NCI-H510A (cell line): ENCODE results near the gene POLE.
"Not testable (repeated sequence)": the region's sequence is repeated elsewhere in the genome, so short reads cannot be mapped to it uniquely, and the experiment has no call there.

Experiments used
- DNase-seq: peaks from one replicate; lab custom pipeline; 2025; lab: John Stamatoyannopoulos, UW

POLE gene

DNA sequence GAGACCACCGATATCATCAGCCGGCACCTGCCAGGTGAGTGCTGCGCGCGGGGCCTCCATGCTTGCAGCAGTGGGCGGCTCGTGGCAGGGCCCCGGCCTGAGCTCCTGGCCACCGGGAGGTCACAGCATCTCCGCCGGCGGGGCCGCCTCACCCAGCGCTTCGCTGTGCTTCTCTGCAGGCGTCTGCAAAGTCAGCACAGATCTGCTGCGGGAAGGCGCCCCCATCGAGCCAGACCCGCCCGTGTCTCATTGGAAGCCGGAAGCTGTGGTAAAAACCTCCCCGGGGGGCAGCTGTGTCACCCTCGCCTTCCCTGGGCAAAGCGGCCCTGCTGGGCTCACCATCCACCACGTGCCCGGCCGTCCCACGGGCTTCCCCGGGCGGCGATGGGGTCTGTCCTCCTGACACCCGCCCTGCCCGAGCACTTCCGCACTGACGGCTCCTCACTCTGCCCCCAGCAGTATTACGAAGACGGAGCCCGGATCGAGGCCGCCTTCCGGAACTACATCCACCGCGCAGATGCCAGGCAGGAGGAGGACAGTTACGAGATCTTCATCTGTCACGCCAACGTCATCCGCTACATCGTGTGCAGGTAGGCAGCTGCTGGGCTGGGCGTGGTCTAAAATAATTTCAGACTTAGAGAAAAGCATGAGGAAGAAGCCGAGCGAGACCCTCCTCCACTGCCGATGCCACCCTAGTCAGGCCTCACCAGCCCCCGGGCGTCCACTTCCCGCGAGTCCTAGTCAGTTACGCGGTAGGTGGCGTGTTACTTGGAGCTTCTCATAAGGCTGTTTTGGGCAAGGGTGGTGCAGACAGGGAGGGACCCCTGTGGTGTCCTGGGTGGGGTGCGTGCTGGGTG, 30.6 kb upstream of the POLE start:
- DNase-seq: no peak

DNA sequence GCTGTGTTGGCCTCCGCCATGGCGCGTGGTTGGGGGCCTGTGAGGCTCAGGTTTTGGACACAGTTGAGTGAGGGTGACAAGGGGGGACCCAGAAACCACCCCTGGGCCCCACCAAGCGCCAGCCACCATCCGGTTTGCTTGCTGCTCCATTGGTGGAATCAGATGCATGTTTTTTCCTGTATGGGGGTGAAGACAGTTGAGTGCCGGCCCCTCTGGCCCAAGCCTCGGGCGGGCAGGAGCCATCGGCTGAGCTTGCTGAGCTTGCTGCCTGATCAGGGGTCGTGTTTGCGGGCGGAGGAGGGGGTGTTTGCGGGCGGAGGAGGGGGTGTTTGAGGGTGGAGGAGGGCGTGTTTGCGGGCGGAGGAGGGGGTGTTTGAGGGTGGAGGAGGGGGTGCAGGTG, 29.9 kb upstream of the POLE start:
- no peak for DNase-seq

DNA sequence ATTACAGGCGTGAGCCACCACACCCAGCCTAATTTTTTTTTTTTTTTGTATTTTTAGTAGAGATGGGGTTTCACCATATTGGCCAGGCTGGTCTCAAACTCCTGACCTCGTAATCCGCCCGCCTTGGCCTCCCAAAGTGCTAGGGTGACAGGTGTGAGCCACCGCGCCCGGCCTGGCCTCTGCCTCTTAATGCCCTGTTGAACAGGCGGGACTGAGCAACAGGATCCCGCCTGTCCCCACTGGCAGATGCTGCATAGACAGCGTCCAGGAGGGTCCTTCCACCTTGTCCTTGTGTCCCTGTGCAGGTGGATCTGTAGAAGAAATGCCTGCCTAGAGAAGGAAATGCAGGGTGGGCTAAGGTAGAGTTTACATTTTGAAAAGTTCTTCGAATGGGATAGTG, 29.2 kb upstream of the POLE start:
- DNase-seq: no peak

DNA sequence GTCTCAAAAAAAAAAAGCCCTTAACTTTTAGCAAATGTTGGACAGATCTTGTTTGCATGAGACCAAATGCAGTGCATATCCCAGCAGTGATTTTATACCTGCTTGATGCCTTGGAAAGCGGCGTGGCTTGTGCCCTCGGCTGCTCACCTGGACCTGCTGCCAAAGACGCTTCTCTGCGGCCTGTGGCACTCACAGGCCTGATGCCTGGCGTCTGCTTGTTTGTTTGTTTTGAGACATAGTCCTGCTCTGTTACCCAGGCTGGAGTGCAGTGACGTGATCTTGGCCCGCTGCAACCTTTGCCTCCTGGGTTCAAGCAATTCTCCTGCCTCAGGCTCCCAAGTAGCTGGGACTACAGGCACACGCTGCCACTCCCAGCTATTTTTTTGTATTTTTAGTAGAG, 28.7 kb upstream of the POLE start:
- no peak for DNase-seq

DNA sequence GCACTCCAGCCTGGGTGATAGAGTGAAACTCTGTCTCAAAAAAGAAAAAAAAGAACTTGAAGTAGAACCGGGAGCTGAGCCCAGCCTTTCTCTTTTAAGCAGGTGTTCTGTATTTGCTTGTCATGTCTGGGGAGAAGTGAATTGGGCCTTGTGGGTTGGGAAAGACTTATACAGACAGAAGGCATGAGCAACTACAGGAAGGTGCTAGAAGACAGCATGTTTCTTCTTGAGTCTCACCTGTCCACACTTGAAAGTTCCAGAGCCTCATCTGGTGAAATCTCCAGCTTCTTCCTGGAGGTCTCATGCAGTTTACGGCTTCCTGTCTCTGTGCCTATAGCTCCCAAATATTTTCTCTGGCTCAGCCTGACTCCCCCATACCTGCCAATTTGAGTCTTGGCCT, 26.0 kb upstream of the POLE start:
- no peak for DNase-seq

DNA sequence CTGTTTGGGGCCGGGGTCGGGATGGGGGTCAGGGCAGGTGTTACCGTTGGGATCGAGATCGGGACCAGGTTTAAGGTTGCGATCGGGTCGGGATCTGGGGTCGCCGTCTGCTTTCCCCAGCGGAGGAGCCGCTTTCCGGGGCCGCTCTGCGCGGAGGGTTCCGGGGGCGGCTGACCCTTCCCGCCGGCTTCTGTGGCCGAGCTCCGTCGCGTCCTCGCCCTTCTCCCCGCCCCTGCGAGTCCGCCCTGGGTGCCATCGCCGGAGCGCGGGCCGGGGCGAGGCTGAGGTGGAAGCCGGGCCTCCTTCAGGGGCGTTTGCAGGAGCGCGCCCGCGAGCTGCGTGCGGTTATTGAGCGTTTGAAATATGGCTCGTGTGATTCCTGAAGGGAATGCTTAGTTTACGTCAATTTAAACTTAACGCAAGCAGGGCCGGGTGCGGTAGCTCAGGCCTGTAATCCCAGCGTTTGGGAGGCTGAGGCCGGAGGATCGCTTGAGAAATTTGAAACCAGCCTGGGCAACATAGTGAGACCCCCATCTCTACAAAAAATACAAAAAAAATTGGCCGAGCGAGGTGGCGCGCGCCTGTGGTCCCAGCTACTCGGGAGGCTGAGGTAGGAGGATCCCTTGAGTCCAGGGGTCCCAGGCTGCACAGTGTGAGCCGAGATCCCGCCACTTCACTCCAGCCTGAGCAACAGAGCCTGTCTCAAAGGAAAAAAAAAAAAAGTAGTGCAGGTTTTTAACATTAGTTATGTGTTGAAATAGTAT, 24.1 kb upstream of the POLE start:
- DNase-seq: peak; percentile 27

DNA sequence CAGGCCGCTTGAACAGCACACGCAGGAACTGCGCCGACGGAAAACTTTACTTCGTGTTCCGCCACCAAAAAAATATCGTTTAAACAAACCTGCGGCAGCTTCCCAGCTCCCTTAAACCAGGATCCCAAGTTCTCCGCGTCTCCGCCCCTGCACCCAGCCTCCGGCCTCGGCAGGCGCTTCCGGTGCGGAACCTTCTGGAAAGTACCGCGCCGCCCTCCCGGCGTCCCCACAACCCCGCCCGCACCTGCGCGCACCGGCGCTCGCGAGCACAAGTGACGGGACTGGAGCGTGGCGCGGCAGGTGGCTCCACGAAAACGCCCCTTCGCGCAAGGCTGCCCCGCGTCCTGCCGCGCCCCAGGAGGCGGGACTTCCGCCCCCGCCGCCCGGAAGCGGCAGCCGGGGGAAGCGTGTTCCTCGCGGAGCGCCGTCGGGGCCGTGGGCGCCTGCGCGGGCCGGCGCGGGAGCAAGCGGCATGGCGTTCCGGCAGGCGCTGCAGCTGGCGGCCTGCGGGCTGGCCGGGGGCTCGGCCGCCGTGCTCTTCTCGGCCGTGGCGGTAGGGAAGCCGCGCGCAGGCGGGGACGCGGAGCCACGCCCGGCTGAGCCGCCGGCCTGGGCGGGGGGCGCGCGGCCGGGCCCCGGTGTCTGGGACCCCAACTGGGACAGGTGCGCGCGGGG, 23.4 kb upstream of the POLE start, which contains the start of gene PGAM5:
TSS of gene PGAM5 (plus strand) at position 438 of the 675 bp plus-strand sequence. CDS start at position 473, 35 bp downstream.
- DNase-seq: peak; percentile 78

DNA sequence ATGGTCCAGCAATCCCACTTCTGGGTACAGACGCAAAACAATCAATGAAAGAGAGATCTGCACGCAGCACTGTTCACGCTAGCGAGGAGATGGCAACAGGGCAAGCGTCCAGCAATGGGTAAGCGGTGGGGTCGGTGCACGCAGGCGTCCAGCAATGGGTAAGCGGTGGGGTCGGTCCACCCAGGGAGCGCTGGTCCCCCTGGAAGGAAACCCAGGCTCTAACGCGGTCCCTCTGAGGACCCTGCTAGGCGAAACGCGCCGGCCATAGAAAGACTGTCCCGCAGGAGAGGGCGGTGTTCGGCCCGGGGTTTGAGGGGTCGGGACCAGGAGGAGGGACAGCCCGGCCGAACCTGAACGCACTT, 22.9 kb upstream of the POLE start:
- DNase-seq: no peak

DNA sequence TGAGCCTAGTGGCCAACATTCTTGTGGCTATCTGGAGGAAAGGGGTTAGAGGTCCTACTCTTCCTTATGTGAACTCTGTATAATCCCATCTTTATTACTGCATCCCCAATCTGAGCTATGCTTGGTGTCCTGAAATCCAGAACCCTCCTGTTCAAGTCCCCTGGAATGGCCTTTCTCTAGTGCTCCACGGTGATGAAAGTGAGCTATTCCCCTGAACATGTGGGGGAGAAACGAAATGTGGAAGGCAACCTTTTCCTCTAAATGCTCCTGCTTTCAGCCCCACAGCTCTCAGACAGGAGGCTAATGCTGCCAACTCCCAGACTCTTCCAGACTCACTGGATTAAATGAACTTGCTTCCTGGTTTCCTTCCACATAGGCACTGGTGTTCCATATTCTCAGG, 21.0 kb upstream of the POLE start:
- DNase-seq: no peak

DNA sequence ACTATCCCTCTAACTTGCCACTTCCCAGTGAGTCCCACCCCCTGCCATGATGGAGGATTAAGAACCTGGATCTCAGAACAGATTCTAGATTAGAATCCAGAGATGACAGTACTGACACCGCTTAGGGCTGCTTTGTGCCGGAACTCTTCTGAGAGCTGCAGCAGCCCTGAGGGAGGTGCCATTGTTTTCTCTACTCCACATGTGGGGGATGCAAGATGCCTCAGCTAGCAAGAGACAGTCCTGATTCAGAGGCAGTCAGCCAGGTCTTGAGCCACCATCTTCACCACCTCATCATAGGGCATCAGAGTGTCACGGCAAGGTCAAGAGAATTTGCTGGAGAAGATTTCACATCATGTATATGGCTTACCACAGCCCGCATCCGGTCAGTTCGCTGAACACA, 20.1 kb upstream of the POLE start:
- no peak for DNase-seq

DNA sequence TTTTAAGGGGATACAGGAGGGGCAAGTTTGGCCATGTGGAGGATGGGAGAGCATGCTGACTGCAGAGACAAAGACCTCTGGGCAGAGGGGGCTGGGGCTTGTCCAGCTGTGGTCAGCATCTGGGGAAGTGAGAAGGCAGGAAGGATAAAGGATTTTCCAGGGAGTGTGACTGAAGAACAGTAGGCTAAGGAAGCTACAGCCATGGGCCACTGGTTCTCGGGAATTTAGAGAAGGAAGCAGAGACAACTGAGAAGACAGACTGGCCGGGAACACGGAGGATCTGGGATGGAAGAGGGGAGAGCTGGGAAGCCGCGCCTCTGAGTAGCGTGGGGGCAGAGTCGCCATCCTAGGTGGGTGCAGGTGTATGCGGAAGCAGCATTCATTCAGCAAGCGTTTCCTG, 16.5 kb upstream of the POLE start:
- no peak for DNase-seq

DNA sequence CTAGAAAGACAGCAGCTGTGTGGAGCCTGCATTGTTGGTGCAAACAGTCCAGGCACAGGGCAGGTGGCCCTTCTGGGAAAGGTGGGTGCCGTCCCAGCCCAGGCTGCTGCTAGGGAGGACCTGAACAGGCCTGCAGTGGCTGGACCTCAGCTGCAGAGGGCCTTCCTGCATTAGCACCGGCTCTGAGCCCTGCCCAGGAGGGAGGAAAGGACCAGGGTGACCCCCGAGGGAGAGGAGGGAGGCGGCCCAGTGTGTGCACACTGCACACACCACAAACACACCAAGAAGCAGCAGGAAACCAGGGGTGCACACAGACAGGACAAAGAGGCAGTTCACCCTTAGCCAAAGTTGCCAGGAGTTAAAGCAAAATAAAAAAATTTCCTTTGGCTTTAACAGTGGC, 15.5 kb upstream of the POLE start:
- no peak for DNase-seq

DNA sequence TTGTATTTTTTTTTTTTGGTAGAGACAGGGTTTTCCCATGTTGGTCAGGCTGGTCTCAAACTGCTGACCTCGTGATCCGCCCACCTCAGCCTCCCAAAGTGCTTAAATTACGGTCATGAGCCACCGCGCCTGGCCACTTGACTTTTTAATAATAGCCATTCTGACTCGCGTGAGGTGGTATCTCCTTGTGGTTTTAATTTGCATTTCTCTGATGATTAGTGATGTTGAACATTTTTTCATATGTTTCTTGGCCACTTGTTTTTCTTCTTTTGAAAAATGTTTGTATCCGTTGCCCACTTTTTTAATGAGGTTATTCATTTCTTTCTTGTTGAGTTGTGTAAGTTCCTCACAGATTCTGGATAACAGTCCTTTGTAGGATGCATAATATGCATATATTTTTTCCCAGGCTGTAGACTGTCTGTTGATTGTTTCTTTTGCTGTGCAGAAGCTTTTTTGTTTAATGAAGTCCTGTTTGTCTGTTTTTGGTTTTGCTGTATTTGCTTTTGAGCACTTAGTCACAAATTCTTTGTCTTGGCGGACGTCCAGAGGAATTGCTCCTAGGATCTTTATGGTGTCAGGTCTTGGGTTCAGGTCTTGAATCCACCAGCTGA, 13.2 kb upstream of the POLE start:
- no peak for DNase-seq

DNA sequence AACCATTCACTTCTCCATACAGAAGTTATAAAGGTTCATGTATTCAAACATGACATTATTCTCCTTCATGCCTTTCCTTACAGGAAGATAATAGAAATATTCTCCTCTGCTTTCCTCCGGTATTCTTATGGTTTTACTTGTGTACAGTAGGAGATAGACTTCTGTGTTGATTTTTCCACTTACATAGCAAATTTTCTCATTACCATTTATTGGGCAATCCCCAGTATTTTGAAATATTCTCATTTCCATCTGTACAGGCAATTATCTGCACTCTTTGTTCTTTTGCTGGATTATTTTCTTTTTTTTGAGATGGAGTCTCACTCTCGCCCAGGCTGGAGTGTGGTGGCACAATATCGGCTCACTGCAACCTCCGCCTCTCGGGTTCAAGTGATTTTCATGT, 11.2 kb upstream of the POLE start:
- no peak for DNase-seq

DNA sequence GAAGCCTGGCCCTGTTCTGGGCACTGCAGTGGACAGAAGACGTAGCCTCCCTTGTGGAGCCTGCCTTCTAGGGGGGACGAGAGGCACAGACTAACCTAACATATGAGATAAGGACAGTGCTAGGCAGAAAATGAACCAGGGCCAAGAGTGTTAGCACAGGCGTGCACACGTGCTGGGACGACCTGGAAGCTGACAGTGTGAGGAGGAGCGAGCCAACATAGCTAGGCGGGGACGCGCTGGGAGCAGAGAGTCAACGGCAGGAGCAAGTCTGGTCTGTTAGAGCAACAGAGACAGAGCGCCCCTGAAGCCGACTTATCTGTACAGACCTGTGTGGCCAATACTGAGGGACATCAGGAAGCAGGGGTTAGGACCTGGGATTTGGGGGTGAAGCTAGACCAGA, 8.3 kb upstream of the POLE start:
- no peak for DNase-seq

DNA sequence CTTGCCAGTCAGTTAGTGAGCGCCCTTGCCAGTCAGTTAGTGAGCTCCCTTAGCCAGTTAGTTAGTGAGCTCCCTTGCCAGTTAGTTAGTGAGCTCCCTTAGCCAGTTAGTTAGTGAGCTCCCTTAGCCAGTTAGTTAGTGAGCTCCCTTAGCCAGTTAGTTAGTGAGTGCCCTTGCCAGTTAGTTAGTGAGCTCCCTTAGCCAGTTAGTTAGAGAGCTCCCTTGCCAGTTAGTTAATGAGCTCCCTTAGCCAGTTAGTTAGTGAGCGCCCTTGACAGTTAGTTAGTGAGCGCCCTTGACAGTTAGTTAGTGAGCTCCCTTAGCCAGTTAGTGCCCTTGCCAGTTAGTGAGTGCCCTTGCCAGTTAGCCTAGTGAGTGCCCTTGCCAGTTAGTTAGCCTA, 7.7 kb upstream of the POLE start:
- DNase-seq: not testable (repeated sequence)

DNA sequence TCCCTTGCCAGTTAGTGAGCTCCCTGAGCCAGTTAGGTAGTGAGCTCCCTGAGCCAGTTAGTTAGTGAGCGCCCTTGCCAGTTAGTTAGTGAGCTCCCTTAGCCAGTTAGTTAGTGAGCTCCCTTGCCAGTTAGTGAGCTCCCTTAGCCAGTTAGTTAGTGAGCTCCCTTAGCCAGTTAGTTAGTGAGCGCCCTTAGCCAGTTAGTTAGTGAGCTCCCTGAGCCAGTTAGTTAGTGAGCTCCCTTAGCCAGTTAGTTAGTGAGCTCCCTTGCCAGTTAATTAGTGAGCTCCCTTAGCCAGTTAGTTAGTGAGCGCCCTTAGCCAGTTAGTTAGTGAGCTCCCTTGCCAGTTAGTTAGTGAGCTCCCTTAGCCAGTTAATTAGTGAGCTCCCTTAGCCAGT, 4.9 kb upstream of the POLE start:
- not testable (repeated sequence) for DNase-seq

DNA sequence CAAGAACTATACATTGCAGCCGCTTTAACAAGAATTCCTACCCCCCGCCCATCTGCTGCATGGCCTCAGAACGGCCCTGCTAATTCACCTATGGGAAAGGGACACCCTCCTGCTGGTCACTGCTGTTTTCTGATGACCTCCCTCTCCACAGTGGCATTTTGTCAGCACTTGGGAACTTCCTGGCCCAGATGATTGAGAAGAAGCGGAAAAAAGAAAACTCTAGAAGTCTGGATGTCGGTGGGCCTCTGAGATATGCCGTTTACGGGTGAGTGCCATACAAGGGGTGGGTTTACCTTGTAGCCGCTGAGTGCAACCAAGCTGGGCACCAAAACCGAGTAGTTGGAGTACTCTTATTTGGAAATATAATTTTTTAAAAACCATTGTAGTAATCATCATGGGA, 3.0 kb upstream of the POLE start:
- no peak for DNase-seq

DNA sequence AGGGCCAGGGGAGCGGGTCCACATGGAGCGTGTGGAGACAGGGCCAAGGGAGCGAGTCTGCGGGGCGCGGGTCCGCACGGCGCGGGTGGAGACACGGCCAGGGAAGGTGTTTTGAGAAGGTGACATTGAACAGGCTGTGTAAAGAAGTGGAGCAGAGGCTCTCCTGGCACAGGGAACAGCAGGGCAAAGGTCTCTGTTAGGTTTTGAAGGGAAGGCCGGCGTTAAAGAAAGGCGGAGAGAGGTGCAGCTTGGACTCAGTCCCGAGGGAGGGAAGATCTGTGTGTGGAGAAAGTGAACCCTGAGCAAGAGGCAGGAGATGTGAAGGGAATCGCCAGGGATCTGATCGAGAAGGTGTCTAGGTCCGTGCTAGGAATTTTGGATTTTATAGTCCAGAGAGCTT, 2.1 kb upstream of the POLE start:
- no peak for DNase-seq

DNA sequence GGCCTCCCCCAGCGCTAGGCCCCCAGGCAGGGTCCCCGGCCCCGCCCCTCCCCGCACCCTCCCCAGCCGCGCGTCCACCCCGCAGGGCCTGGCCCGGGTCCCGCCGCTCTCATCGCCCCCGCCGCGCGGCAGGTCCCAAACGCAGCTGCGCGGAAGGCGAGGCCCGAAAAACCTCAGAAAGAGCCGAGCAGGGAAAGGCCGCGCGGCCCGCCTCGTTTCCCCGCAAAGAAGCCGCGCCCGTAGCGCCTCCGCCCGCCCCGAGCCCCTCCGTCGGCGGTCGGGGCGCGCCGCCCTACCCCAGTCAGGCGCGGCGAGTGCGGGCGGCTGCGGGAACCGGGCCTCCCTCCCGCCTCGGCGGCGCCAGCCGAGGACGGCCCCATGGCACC, 324 bp downstream of the POLE start:
- peak; percentile 39 for DNase-seq

DNA sequence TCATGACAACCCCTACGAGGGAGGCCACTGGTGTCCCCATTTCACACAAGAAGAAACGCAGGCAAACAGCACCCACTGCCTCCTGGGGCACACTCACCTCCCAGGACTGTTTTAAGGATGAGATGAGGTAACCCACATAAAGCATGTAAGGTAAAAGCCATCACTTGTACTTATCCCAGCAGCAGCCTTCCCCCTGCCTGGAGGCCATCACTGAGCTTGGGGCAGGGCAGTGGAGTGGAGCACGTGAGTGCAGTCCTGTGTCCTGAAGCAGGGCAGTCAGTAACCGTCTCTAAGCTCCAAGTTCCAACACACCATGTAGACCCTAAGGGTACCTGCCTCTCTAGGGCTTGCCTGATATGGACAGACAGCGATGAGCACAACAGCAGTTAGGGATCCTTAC, 1.7 kb downstream of the POLE start:
- DNase-seq: no peak

DNA sequence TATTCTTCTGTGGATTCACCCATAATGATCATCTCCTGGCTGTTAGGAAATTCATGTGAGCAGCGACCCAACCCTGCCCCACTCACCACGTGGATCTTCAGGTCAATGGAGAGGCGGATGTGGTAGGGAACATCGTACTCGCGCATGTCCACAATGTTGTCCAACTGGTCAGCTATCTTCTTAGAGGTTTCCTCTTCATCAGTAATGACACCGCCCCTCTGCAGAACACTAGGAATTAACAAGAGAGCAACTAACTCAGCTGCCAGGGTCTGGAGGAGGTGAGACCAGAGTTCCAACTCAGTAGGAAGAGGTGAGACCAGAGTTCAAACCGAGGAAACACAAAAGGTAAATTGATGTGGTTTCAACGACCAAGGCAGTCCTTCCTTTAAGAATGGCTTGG, 9.7 kb downstream of the POLE start:
- no peak for DNase-seq
